GM19467 (cell line): Measurements from ENCODE around the gene POLR2J3.
A peak's percentile ranks its signal among the peaks of the same experiment; 100 is the strongest.
"Not testable (repeated sequence)": the region's sequence is repeated elsewhere in the genome, so short reads cannot be mapped to it uniquely, and the experiment has no call there.

Experiments used
- ATAC-seq: cut with Tn5 transposase; IDR thresholded peaks from one replicate; pipeline ENCODE4 v1.9.1; 2021; ENCODE audit warnings: mild to moderate bottlenecking, moderate library complexity; ENCODE audit not compliant: unreplicated experiment

POLR2J3 gene

DNA sequence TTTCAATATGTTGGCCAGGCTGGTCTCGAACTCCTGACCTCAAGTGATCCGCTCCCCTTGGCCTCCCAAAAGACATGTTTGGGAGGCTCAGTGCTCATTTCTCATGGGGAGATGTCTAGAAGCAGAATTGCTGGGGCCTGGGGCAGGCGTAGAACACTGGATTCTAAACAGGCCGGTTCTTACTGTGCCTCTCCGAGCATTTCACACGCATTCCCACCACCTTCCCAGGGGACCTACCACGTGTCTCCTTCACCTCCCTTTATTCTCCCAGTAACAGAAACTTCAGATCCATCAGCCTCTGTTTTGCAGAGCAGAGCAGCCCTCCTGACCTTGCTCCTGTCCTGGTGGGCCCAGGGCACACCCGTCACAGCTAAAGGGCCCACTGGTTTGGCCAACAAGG is 45.2 kb downstream of the POLR2J3 start:
- ATAC-seq, result not testable (repeated sequence)

DNA sequence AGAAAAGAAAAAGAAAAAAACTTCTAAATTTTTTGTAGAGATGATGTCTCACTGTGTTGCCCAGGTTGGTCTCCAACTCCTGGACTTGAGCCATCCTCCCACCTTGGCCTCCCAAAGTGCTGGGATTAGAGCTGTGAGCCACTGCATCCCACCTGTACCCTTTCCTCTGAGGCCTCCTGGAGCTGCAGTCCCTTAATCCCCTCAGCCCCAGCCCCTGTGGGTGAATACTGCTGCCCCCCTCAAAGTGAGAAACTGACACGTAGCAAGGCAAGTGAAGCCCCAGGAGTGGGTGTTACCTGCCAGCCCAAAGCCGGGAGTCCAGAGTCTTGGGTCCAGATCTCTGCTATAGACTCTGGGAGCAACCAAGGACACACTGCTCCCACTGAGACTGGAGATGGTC is 47.6 kb downstream of the POLR2J3 start:
- not testable (repeated sequence) for ATAC-seq

DNA sequence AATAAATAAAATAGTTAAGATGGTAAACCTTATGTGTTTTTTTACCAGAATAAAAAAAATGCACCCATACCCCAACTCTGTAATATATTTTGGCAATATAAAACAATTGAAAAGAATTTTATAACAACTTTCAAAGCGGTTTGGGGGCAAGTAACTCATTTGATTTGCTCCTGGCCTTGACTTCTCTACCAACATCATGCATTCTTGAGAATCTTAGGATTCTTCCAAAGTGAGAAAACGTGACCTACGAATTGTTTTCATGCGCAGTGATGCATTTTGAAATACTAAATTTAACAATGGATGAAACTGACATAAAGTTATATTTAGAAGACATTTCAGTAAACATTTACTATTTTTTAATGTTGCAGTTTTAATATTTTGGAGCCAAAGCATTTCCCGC is 51.6 kb downstream of the POLR2J3 start:
- not testable (repeated sequence) for ATAC-seq

DNA sequence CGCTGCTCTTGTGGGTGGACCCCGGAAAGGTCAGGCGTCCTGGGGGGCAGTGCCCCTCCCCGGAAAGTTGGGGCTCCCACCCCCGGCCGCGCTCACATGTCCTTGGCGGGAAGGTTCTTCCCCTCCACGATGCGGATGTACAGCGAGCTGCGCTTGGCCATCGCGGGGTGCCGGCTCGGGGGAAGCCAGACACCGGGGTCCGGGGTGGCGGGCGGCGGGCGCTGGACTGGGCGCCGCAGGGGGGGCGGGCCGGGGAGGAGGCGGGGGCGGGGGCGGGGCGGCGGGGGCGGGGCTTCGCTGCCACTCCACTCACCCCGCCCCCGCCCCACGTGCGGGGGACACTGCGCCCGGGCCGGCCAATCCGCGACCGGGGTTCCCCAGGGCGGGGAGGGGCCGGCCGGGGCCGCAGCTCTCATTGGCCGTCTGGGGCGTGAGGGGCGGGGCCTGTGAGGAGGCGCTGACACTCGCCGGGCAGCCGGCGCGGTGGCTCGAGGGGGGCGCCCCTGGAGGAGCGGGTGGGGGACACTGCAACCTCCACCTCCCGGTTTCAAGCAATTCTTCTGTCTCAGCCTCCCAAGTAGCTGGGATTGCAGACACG is 54.7 kb downstream of the POLR2J3 start, which contains the start of gene RASA4B:
Gene RASA4B, minus strand, starts transcription at position 228 of the 598 bp plus-strand sequence. Its CDS starts 67 bp downstream, at position 161.
- peak; percentile 71 for ATAC-seq
